IMR-90 (cell line): ENCODE results near the gene MYADM. TPM values are rescaled to one million over a fixed set of nuclear protein-coding genes. Genes with fewer than 3 reads are reported as not detected.

Source experiments
- ATAC-seq: fragments of 200-7000 bp; cut with Tn5 transposase; 2 replicates; pipeline ENCODE4 v1.9.1; 2020; ENCODE audit warnings: low read depth, mild to moderate bottlenecking, moderate library complexity
- BruUV-seq: library from RNA; stranded (reverse); fragments of 400-500 nt; replicated peaks from 2 replicates; lab custom pipeline; 2021; lab: Mats Ljungman, UMichigan
- CTCF ChIA-PET: fragments of 300-600 bp; formaldehyde crosslinking; extraction: SDS; loops from one replicate; lab custom pipeline; 2021; ENCODE audit warnings: antibody characterized with exemption; lab: Yijun Ruan, JAX
- POLR2A ChIA-PET: fragments of 300-600 bp; sonication (Branson Sonifier 250); formaldehyde crosslinking; loops from one replicate; lab custom pipeline; 2022; ENCODE audit warnings: antibody characterized with exemption; ENCODE audit not compliant: unreplicated experiment; lab: Charles Lee
- DNase-seq: peaks from one replicate; pipeline ENCODE4 v3.0.0; 2013
- H2AFZ ChIP-seq: replicated peaks from 2 replicates; pipeline ENCODE3; 2013; ENCODE audit warnings: low read length, mild to moderate bottlenecking; ENCODE audit not compliant: poor library complexity
- H2AK5ac ChIP-seq: 2 replicates; pipeline ENCODE4 v1.6.1; 2013; ENCODE audit warnings: low read depth, low read length, inconsistent platforms
- H2AK9ac ChIP-seq: replicated peaks from 2 replicates; pipeline ENCODE3; 2013; ENCODE audit warnings: mild to moderate bottlenecking, low read depth, low read length, moderate library complexity; ENCODE audit not compliant: poor library complexity
- H2BK120ac ChIP-seq: 2 replicates; pipeline ENCODE4 v1.6.1; 2013; ENCODE audit warnings: low read depth, low read length, inconsistent platforms
- H2BK15ac ChIP-seq: 3 replicates; pipeline ENCODE4 v1.6.1; 2013; ENCODE audit warnings: low read depth, low read length, inconsistent platforms
- H2BK20ac ChIP-seq: 2 replicates; pipeline ENCODE4 v1.6.1; 2013; ENCODE audit warnings: low read depth, mild to moderate bottlenecking, inconsistent platforms, low read length, moderate library complexity
- H2BK5ac ChIP-seq: 2 replicates; pipeline ENCODE4 v1.6.1; 2013; ENCODE audit warnings: mild to moderate bottlenecking, low read depth, low read length, inconsistent platforms; ENCODE audit not compliant: poor library complexity, severe bottlenecking
- H3K14ac ChIP-seq: replicated peaks from 2 replicates; pipeline ENCODE4 v1.6.1; 2013; ENCODE audit warnings: low read depth, low read length, inconsistent platforms
- H3K18ac ChIP-seq: 2 replicates; pipeline ENCODE4 v1.6.1; 2013; ENCODE audit warnings: low read depth, low read length, control low read depth
- H3K23ac ChIP-seq: 2 replicates; pipeline ENCODE4 v1.6.1; 2013; ENCODE audit warnings: low read depth, low read length, inconsistent platforms
- H3K27ac ChIP-seq: 2 replicates; pipeline ENCODE4 v1.5.1; 2013; ENCODE audit warnings: mild to moderate bottlenecking, control low read depth, low read length; ENCODE audit not compliant: insufficient read depth
- H3K27me3 ChIP-seq: 2 replicates; pipeline ENCODE4 v1.6.1; 2013; ENCODE audit warnings: low read length; ENCODE audit not compliant: control insufficient read depth, insufficient read depth
- H3K36me3 ChIP-seq: 2 replicates; pipeline ENCODE4 v1.6.1; 2013; ENCODE audit warnings: low read length, mixed read lengths; ENCODE audit not compliant: control insufficient read depth, insufficient read depth
- H3K4ac ChIP-seq: 2 replicates; pipeline ENCODE4 v1.6.1; 2013; ENCODE audit warnings: low read depth, low read length, inconsistent platforms
- H3K4me1 ChIP-seq: 2 replicates; pipeline ENCODE4 v1.6.1; 2013; ENCODE audit warnings: low read length, mixed read lengths; ENCODE audit not compliant: control insufficient read depth, insufficient read depth
- H3K4me2 ChIP-seq: 2 replicates; pipeline ENCODE4 v1.6.1; 2013; ENCODE audit warnings: low read depth, mild to moderate bottlenecking, control low read depth, low read length, moderate library complexity
- H3K4me3 ChIP-seq: 2 replicates; pipeline ENCODE4 v1.5.1; 2013; ENCODE audit warnings: low read depth, mild to moderate bottlenecking, control low read depth, low read length, moderate library complexity; ENCODE audit not compliant: insufficient read depth
- H3K56ac ChIP-seq: 2 replicates; pipeline ENCODE4 v1.6.1; 2013; ENCODE audit warnings: low read length, inconsistent platforms; ENCODE audit not compliant: insufficient read depth; ENCODE audit errors: extremely low read depth
- H3K79me1 ChIP-seq, 2 experiments: 2 replicates each; pipeline ENCODE4 v1.6.1; 2013; ENCODE audit warnings: low read length in 2 of 2, inconsistent platforms in 1 of 2, low read depth in 1 of 2
- H3K9ac ChIP-seq: 2 replicates; pipeline ENCODE4 v1.6.1; 2013; ENCODE audit warnings: low read depth, low read length, control low read depth
- H3K9me1 ChIP-seq: 2 replicates; pipeline ENCODE4 v1.6.1; 2013; ENCODE audit warnings: low read length, inconsistent platforms; ENCODE audit not compliant: insufficient read depth
- H3K9me3 ChIP-seq: 2 replicates; pipeline ENCODE4 v1.6.1; 2013; ENCODE audit warnings: low read length; ENCODE audit not compliant: control insufficient read depth, insufficient read depth
- H4K20me1 ChIP-seq: 2 replicates; pipeline ENCODE4 v1.6.1; 2013; ENCODE audit warnings: low read length, inconsistent platforms; ENCODE audit not compliant: insufficient read depth
- H4K5ac ChIP-seq: 2 replicates; pipeline ENCODE4 v1.6.1; 2013; ENCODE audit warnings: mild to moderate bottlenecking, low read depth, low read length, control low read depth
- H4K8ac ChIP-seq, 2 experiments: 2 replicates each; pipeline ENCODE4 v1.6.1; 2013; ENCODE audit warnings: low read depth in 2 of 2, low read length in 2 of 2, control low read depth in 1 of 2, inconsistent platforms in 1 of 2
- H4K91ac ChIP-seq: 2 replicates; pipeline ENCODE4 v1.6.1; 2013; ENCODE audit warnings: low read depth, low read length, inconsistent platforms; ENCODE audit not compliant: insufficient read depth
- BHLHE40 ChIP-seq: fragments of 150-350 bp; IDR thresholded peaks from 2 replicates; pipeline ENCODE4 v1.6.1; 2016; ENCODE audit warnings: mild to moderate bottlenecking, low read depth, low read length
- CEBPB ChIP-seq: IDR thresholded peaks from 2 replicates; pipeline ENCODE4 v1.6.1; 2012; ENCODE audit warnings: low read depth, low read length, improper control_type of control experiment
- CHD1 ChIP-seq: IDR thresholded peaks from 2 replicates; pipeline ENCODE4 v1.6.1; 2012; ENCODE audit warnings: low read depth, low read length, improper control_type of control experiment
- CTCF ChIP-seq: conservative IDR thresholded peaks from 2 replicates; pipeline ENCODE4 v1.5.1; 2012; ENCODE audit warnings: mild to moderate bottlenecking, low read depth, low read length, improper control_type of control experiment
- ELK1 ChIP-seq: fragments of 150-350 bp; IDR thresholded peaks from 2 replicates; pipeline ENCODE4 v1.6.1; 2016; ENCODE audit warnings: low read depth, mild to moderate bottlenecking, low read length, moderate library complexity, borderline replicate concordance
- FOS ChIP-seq: fragments of 150-350 bp; IDR thresholded peaks from 2 replicates; pipeline ENCODE4 v1.6.1; 2016; ENCODE audit warnings: low read depth, low read length
- MAFK ChIP-seq: IDR thresholded peaks from 2 replicates; pipeline ENCODE4 v1.6.1; 2012; ENCODE audit warnings: low read depth, low read length, improper control_type of control experiment
- MAZ ChIP-seq: IDR thresholded peaks from 2 replicates; pipeline ENCODE4 v1.6.1; 2012; ENCODE audit warnings: low read depth, mild to moderate bottlenecking, low read length, improper control_type of control experiment, moderate library complexity, borderline replicate concordance
- MXI1 ChIP-seq: IDR thresholded peaks from 2 replicates; pipeline ENCODE4 v1.6.1; 2012; ENCODE audit warnings: low read depth, mild to moderate bottlenecking, low read length, moderate library complexity, borderline replicate concordance
- NFE2L2 ChIP-seq: fragments of 150-350 bp; IDR thresholded peaks from 2 replicates; pipeline ENCODE4 v1.6.1; 2016; ENCODE audit warnings: low read depth, mild to moderate bottlenecking, low read length
- POLR2A ChIP-seq: IDR thresholded peaks from 2 replicates; pipeline ENCODE4 v1.6.1; 2012; ENCODE audit warnings: mild to moderate bottlenecking, low read depth, low read length
- RAD21 ChIP-seq: IDR thresholded peaks from 2 replicates; pipeline ENCODE4 v1.6.1; 2012; ENCODE audit warnings: low read length, improper control_type of control experiment
- RFX5 ChIP-seq: IDR thresholded peaks from 2 replicates; pipeline ENCODE4 v1.8.0; 2012; ENCODE audit warnings: low read depth, mild to moderate bottlenecking, low read length, moderate library complexity
- SMC3 ChIP-seq: fragments of 150-350 bp; IDR thresholded peaks from 2 replicates; pipeline ENCODE4 v1.6.1; 2016; ENCODE audit warnings: low read depth, mild to moderate bottlenecking, antibody characterized with exemption, low read length, moderate library complexity
- WGBS, 2 experiments: methylation state at CpG; one replicate each; pipeline versions ENCODE4 v1.1.5 to v1.1.7; 2013; ENCODE audit warnings: missing lambda C conversion rate in 2 of 2; ENCODE audit not compliant: insufficient read length in 1 of 2; ENCODE audit errors: extremely low coverage in 2 of 2; 5-methylcytosine and 5-hydroxymethylcytosine counted together
- dilution Hi-C: fragments of 300-500 bp; cut with HindIII; formaldehyde crosslinking; loops from one replicate; pipeline ENCODE4 v1.14.3; 2018; ENCODE audit warnings: low sequenced_read_pairs; ENCODE audit not compliant: unreplicated experiment
- in situ Hi-C: fragments of 300-500 bp; cut with MboI; formaldehyde crosslinking; loops from 3 replicates; pipeline ENCODE4 v1.14.3; 2019; ENCODE audit warnings: low sequenced_read_pairs, inconsistent platforms, mixed read lengths
- intact Hi-C: fragments of 100-400 bp; cut with micrococcal nuclease; formaldehyde crosslinking; loops from 2 replicates; pipeline ENCODE4 v1.10.0; 2022
- polyA plus RNA-seq, 3 experiments: library from polyadenylated mRNA; depleted of rRNA; stranded (reverse); fragments of >200 nt; gene quantifications; 2 replicates each; pipeline ENCODE4 v1.2.3, GENCODE V29; 2012; ENCODE audit warnings: low replicate concordance in 1 of 3
- total RNA-seq: library from RNA; depleted of rRNA; stranded (reverse); fragments of >200 nt; gene quantifications from 2 replicates; pipeline ENCODE4 v1.2.3, GENCODE V29; 2012

The MYADM gene
- total and polyA plus RNA-seq, 2 of the 4 experiments (the other 2 are of a cell fraction): 4.8 to 96.1 TPM

GRCh38 chr19:53892981-53893325 is 25.3 kb downstream of the MYADM start:
- Histone ChIP-seq H3K27me3 (peaks cover 19% of the 10 kb centered on the region), H3K4ac (no peak overlapping the region), H3K23ac (no peak overlapping the region), H2AK5ac (no peak overlapping the region), H3K9me1 (no peaks in the 10 kb centered on the region), H2BK120ac (no peak overlapping the region), H4K8ac (no peak overlapping the region), H3K4me2 (no peak overlapping the region), H3K9me3 (no peaks in the 10 kb centered on the region), H3K9ac (no peak overlapping the region), H3K4me1 (no peaks in the 10 kb centered on the region), H3K18ac (no peak overlapping the region), H3K79me1 (no peaks in the 10 kb centered on the region), H4K5ac (no peak overlapping the region), H4K91ac (no peak overlapping the region), H3K14ac (no peak overlapping the region), H4K20me1 (no peaks in the 10 kb centered on the region), H3K4me3 (no peak overlapping the region), H2BK15ac (no peak overlapping the region), H2BK5ac (no peak overlapping the region), H3K56ac (no peak overlapping the region), H3K27ac (no peak overlapping the region), H2AFZ (no peak overlapping the region), H2AK9ac (no peak overlapping the region), H2BK20ac (no peak overlapping the region), H3K36me3 (no peaks in the 10 kb centered on the region)
- 80% methylated on average over 2 of the region's 8 CpGs; no CpG with 5 or more reads in 1 of the 2 experiments for WGBS, 2 experiments
- intact Hi-C loops: no loop called here
- CTCF ChIA-PET: no interaction called here
- in situ Hi-C loops: no loop called here
- BruUV-seq: no TSS peak
- dilution Hi-C loops: no loop called here
- ATAC-seq (peak; percentile 42; the same call in 1 of the 2 replicates), DNase-seq (no peak)
- TF ChIP-seq CHD1 (no peak), BHLHE40 (no peak), ELK1 (no peak), RFX5 (no peak), POLR2A (no peak), RAD21 (no peak), SMC3 (no peak), MXI1 (no peak), CEBPB (no peak), MAZ (no peak), NFE2L2 (no peak), CTCF (no peak), FOS (no peak), MAFK (no peak)
- POLR2A ChIA-PET: no interaction called here
